GM12801 (cell line): ENCODE data around the gene ZFPM1.

Experiments
- TF ChIP-seq, protein P1 (sequence below): IDR thresholded peaks from one replicate; pipeline ENCODE4 v1.5.1; 2011; ENCODE audit warnings: control low read depth; ENCODE audit not compliant: insufficient read length; ENCODE audit errors: extremely low read depth

Gene ZFPM1

GRCh38 chr16:88566158-88566557, 113.1 kb downstream of the ZFPM1 start:
- TF ChIP-seq, protein P1, sequence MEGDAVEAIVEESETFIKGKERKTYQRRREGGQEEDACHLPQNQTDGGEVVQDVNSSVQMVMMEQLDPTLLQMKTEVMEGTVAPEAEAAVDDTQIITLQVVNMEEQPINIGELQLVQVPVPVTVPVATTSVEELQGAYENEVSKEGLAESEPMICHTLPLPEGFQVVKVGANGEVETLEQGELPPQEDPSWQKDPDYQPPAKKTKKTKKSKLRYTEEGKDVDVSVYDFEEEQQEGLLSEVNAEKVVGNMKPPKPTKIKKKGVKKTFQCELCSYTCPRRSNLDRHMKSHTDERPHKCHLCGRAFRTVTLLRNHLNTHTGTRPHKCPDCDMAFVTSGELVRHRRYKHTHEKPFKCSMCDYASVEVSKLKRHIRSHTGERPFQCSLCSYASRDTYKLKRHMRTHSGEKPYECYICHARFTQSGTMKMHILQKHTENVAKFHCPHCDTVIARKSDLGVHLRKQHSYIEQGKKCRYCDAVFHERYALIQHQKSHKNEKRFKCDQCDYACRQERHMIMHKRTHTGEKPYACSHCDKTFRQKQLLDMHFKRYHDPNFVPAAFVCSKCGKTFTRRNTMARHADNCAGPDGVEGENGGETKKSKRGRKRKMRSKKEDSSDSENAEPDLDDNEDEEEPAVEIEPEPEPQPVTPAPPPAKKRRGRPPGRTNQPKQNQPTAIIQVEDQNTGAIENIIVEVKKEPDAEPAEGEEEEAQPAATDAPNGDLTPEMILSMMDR: no peak

DNA sequence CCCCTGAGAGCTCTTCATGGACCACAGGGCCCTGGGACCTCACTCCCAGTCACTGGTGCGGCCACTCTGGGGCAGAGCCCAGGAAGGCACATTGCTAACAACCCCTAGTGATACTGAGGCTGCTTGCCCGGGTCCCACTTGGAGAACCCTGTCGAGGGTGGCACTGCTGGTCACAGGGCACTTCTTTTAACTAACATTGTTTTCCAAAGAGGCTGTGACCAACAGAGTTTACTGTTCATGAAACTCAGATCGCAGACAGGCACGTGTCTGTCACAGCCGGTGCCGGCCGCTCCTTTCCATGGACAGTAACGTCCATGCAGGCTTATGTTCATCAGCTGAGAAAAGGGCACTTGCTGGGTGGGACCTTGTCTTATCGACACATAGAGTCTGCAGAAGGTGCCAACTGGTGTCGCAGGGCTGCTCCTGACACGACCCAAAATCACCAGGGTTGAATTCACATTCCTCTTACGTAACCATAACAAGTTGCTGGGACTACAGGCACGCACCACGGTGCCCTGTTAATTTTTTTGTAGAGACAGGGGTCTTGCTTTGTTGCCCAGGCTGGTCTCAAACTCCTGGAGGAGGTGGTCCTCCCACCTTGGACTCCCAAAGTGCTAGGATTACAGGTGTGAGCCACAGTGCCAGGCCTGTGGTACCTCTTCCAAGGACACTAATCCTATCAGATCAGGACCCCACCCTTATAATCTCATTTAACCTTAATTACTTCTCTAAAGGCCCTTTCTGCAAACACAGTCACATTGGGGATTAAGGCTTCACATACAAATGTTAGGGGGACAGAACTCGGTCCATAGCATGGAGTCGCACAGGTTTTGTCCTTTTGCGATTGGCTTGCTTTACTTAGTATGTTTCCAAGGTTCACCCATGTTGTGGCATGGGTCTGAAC, 115.9 kb downstream of the ZFPM1 start:
- TF ChIP-seq, protein P1: no peak

DNA sequence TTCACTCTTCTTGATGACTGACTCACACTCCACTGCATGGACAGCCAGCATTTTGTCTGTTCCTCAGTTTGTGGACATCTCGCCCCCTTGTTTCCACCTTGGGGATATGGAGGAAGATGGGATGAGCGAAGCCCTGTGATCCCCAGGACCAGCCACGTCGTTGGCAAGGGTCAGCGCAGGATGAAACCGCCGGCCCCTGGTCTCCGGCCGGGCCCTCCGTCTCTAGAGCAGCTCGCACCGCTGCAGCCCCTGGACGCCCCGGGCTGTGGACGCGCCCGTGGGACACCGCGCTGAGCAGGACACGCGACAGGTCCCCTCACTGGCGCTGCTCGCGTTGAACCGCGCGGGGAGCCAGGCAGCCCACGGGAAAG, 116.5 kb downstream of the ZFPM1 start:
- TF ChIP-seq, protein P1: no peak

GRCh38 chr16:88569985-88570690, 117.1 kb downstream of the ZFPM1 start, which contains the start of gene ZC3H18:
TSS of gene ZC3H18 (plus strand) at chr16:88570403. CDS start at chr16:88577124, 6,721 bp downstream.
- TF ChIP-seq, protein P1: no peak

DNA sequence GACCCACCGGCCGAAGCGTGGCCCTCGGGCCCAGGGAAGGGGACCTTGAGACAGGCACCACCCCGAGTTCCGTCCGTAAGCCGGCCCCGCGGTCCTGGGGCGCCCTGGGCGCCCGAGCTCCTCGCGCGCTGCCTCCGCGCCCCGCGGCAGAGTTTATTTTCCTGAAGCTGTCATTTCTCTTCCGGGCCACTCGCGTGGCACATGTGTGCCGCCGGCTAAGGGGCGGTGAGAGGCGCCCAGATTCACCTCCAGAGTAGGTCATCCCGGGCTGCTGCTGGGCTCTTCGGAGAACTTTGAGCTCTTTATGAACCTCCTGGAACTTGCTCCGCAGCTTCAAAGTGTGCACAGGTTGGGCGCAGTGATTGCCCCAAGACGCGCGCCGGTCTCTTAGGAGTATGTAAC, 117.6 kb downstream of the ZFPM1 start:
- TF ChIP-seq, protein P1: no peak

DNA sequence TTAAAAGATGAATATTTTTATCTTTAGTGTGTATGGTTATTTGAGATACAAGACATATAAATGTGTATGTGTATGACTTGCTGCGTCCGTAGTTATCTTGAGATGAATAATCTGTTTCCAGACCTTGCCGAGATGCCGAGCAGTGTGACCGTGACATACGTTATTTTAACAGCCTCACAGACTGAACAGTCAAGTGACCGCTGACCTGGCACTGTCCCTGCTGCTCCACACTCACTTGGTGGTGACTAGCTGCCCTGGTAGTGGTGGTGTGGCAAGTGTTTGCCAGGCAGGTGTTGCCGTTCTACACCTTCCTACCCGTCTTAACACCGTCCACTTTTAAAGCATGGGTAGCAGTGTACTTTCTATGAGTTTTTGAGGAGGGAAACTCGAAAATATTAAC, 122.2 kb downstream of the ZFPM1 start:
- TF ChIP-seq, protein P1: no peak

DNA sequence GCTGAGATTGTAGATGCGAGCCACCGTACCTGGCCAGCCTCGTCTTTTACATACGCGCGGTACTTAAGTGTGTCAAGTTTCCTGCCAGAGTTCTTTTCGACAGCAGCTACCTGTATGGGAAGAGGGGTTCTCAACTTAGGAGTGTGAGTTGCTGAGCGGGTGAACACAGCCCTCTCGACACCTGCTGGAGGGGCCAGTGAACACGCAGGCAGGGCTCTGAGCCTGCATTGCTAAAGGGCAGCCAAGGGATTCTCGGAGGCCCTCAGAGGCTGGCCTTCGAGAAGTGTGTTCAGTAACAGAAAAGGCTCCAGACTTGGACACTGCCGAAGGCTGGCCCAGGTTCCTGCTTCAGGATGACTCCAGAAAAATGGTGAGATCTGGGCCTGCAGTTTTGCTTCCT, 123.2 kb downstream of the ZFPM1 start:
- TF ChIP-seq, protein P1: no peak
